ENCODE data around the gene TREML4.

The TREML4 gene

DNA sequence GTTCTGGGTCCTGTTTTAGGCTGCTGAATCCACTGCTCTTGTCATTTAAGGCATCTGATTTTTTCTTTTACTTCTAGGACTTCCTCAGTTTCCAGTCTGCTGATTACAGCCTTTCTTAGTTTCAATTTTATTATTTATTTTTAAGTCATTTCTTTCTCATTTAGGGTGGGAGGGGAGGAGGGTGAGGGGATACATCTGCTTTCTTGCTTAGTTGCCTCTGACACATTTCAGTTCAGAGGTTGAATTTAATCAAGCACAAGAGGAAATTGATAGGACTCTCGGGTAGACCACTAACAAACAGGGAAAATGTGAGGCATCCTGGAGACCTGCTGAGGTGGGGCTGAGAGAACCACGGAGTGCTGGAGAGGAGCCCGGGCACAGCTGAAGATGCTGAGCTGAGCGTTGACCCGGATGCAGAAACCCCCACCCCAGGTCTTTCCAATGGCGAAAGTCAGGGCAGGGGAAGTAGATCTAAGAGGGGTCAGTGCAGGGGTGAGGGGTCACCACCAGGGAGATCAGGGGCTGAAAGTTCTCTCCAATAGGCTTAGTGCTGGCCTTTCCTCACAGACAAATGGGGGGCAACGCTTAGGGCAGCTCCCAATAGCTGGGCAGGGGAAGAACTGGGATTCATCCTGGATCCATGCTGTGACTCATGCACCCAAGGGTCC lies 19.6 kb upstream of the TREML4 start:
- no peak overlapping the region for H3K9ac ChIP-seq (ENCODE audit: low read length)
- H3K4me1 ChIP-seq (ENCODE audit: control insufficient read depth, insufficient read depth, low read length): no peaks in the 10 kb centered on the region
- DNase-seq (ENCODE audit: low read depth): no peak
- peaks cover 17% of the 10 kb centered on the region for H3K9me3 ChIP-seq (ENCODE audit: control insufficient read depth, low read length)
- no peaks in the 10 kb centered on the region for H3K27me3 ChIP-seq (replicated peaks; ENCODE audit: control insufficient read depth, insufficient read depth, low read length)
- no peaks in the 10 kb centered on the region for H3K36me3 ChIP-seq (ENCODE audit: control insufficient read depth, insufficient read depth, low read length, severe bottlenecking)
- no peak overlapping the region for H3K4me3 ChIP-seq (ENCODE audit: low read length)

DNA sequence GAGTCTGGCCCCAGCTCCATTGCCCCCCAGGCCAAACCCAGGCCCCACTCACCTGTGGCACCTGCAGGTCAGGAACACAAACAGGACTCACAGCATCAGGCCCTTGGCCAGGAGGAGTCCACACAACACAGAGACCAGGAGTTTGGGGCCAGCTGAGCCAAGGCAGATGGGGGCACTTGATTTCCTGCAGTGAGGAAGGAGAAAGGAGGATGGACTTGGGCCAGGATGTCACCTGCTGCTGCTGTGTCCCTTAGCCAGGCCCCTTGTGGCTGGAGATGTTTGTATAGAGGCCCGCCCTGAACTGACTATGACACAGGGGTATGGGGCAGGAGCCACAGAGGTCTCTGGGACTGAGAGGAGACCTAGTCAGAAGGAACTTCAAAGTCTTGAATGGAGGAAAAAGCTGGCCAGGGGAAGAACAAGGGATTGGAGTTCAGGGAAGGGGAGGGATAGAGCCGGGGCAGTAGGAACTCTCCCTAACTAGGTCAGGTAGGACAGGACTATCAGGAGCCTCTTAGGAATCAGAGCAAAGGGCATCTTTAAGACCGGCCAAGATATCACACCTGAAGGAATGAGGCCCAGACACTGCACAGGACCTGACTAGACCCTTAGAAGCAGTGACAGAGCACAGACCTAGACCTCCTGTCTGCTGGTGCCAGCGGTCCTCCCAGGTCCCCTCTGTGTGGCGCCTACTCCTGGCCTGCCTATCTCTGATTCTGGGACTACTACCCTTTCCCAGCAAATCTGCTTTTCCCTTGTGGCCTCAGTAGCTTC lies 18.4 kb upstream of the TREML4 start:
- Histone ChIP-seq H3K4me1 (ENCODE audit: control insufficient read depth, insufficient read depth, low read length) (no peaks in the 10 kb centered on the region), H3K9ac (ENCODE audit: low read length) (no peak overlapping the region), H3K4me3 (ENCODE audit: low read length) (no peak overlapping the region), H3K27me3 (replicated peaks; ENCODE audit: control insufficient read depth, insufficient read depth, low read length) (no peaks in the 10 kb centered on the region), H3K9me3 (ENCODE audit: control insufficient read depth, low read length) (peaks cover 27% of the 10 kb centered on the region), H3K36me3 (ENCODE audit: control insufficient read depth, insufficient read depth, low read length, severe bottlenecking) (no peaks in the 10 kb centered on the region)
- no peak for DNase-seq (ENCODE audit: low read depth)

DNA sequence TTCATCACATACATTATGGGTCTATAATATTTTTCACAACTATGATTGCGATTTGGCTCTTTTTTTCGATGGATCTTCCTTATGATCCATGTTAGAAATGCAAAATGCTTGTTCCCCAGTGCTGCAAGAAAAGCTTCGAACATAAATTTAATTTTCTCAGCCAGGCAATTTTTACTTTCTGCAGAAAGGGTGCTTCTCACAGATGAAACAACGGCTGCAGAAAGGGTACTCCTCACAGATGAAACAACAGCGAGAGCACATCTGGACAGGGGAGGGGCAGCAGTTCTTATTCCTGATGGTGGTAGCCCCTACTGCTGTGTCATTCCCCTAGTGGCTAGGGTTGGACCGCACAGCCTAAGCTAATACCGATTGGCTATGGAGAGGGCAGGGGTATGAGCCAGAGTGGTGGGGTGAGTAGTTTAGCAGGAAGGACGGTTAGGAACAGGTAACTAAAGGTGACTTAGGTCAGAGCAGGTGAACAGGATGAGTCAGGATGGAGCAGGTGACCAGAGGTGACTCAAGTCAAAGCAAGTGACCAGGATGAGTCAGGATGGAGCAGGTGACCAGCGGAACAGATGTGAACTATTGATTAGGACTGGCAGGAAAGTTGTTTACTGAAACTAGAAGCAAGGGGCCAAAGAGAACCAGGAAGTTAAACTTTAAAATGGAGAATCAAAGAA lies 13.4 kb upstream of the TREML4 start:
- Histone ChIP-seq H3K36me3 (ENCODE audit: control insufficient read depth, insufficient read depth, low read length, severe bottlenecking) (no peaks in the 10 kb centered on the region), H3K9me3 (ENCODE audit: control insufficient read depth, low read length) (peaks cover 35% of the 10 kb centered on the region), H3K9ac (ENCODE audit: low read length) (no peak overlapping the region), H3K4me3 (ENCODE audit: low read length) (no peak overlapping the region), H3K4me1 (ENCODE audit: control insufficient read depth, insufficient read depth, low read length) (no peaks in the 10 kb centered on the region), H3K27me3 (replicated peaks; ENCODE audit: control insufficient read depth, insufficient read depth, low read length) (no peaks in the 10 kb centered on the region)
- DNase-seq (ENCODE audit: low read depth): no peak

DNA sequence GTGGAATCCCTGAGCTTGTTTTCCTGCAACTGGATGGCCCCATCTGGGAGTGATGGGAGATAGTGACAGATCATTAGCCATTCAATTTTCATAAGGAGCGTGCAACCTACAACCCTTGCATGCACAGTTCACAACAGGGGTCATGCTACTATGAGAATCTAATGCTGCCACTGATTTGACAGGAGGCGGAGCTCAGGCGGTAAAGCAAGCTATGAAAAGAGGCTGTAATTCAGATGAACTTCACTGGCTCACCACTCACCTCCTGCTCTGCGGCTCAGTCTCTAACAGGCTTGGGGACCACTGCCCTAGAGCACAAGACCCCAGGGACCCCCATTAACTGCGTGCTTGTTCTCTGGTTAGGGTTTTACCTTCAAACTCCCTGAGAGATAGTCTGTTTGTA lies 12.4 kb upstream of the TREML4 start:
- Histone ChIP-seq H3K36me3 (ENCODE audit: control insufficient read depth, insufficient read depth, low read length, severe bottlenecking) (no peaks in the 10 kb centered on the region), H3K9ac (ENCODE audit: low read length) (no peak overlapping the region), H3K4me3 (ENCODE audit: low read length) (no peak overlapping the region), H3K4me1 (ENCODE audit: control insufficient read depth, insufficient read depth, low read length) (no peaks in the 10 kb centered on the region), H3K27me3 (replicated peaks; ENCODE audit: control insufficient read depth, insufficient read depth, low read length) (no peaks in the 10 kb centered on the region), H3K9me3 (ENCODE audit: control insufficient read depth, low read length) (peaks cover 46% of the 10 kb centered on the region)
- DNase-seq (ENCODE audit: low read depth): no peak

DNA sequence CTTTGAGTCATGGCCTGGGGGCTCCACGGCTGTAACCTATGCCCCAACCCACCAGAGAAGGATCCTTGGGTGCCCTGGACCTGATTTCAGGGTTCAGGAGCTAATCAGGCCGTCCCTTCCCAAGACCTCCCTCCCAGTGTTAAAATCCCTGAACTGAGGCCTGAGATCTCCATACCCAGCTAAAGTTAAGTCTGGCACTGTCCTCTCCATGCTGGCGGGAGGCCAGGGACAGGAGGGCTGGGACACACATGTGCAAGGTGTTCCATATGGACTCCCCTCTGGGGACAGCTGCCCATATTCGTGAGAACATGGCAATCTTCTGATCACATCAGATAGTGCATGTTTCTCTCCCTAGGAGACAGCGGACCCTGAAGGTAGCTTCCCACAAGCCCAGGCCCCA lies 11.5 kb upstream of the TREML4 start:
- Histone ChIP-seq H3K4me3 (ENCODE audit: low read length) (no peak overlapping the region), H3K36me3 (ENCODE audit: control insufficient read depth, insufficient read depth, low read length, severe bottlenecking) (no peaks in the 10 kb centered on the region), H3K9ac (ENCODE audit: low read length) (no peak overlapping the region), H3K27me3 (replicated peaks; ENCODE audit: control insufficient read depth, insufficient read depth, low read length) (peaks cover 2% of the 10 kb centered on the region), H3K4me1 (ENCODE audit: control insufficient read depth, insufficient read depth, low read length) (no peaks in the 10 kb centered on the region), H3K9me3 (ENCODE audit: control insufficient read depth, low read length) (peaks cover 52% of the 10 kb centered on the region)
- no peak for DNase-seq (ENCODE audit: low read depth)

DNA sequence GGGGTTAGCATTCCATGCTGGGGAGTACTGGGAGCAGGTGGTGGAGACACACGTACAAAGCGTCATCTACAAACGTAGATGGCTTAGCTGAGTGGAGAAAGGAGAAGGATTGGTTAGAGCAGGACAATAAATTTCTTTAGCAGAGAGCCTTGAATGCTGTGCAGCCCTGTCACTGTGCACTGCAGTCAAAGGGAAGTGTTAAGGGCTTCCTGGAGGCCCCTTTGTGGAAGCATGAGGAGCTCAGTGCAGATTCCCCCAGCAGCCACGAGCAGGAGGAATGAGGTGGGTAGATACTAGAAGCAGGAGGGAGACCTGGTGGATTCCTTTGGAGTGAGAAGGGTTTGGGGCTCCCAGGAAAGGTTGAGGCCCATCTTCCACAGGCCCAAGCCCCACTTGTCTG lies 6.1 kb upstream of the TREML4 start:
- Histone ChIP-seq H3K9me3 (ENCODE audit: control insufficient read depth, low read length) (peaks cover 22% of the 10 kb centered on the region), H3K36me3 (ENCODE audit: control insufficient read depth, insufficient read depth, low read length, severe bottlenecking) (no peaks in the 10 kb centered on the region), H3K27me3 (replicated peaks; ENCODE audit: control insufficient read depth, insufficient read depth, low read length) (peaks cover 26% of the 10 kb centered on the region), H3K4me1 (ENCODE audit: control insufficient read depth, insufficient read depth, low read length) (no peaks in the 10 kb centered on the region), H3K4me3 (ENCODE audit: low read length) (no peak overlapping the region), H3K9ac (ENCODE audit: low read length) (no peak overlapping the region)
- DNase-seq (ENCODE audit: low read depth): no peak

DNA sequence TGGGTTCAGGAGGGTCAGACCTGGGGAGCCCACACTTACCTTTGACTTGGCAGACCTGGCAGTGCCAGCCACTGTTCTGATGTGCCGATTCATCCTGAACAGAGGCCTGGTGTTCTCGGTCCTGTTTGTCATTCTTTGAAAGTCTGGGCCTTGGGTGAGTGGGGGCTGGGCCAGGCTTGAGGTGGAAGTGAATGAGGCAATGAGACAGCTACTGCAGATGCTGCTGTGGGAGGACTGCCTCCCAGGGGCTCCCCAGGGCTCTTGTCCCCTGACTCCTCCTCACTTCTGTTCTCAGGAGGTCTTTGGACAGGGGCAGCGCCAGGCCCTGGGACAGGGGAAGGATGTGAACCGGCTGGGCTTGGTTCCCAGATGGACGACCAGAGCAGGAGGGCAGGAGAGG lies 5.6 kb upstream of the TREML4 start:
- Histone ChIP-seq H3K36me3 (ENCODE audit: control insufficient read depth, insufficient read depth, low read length, severe bottlenecking) (no peaks in the 10 kb centered on the region), H3K9ac (ENCODE audit: low read length) (no peak overlapping the region), H3K27me3 (replicated peaks; ENCODE audit: control insufficient read depth, insufficient read depth, low read length) (peaks cover 28% of the 10 kb centered on the region), H3K4me1 (ENCODE audit: control insufficient read depth, insufficient read depth, low read length) (no peaks in the 10 kb centered on the region), H3K9me3 (ENCODE audit: control insufficient read depth, low read length) (peaks cover 22% of the 10 kb centered on the region), H3K4me3 (ENCODE audit: low read length) (no peak overlapping the region)
- DNase-seq (ENCODE audit: low read depth): no peak

DNA sequence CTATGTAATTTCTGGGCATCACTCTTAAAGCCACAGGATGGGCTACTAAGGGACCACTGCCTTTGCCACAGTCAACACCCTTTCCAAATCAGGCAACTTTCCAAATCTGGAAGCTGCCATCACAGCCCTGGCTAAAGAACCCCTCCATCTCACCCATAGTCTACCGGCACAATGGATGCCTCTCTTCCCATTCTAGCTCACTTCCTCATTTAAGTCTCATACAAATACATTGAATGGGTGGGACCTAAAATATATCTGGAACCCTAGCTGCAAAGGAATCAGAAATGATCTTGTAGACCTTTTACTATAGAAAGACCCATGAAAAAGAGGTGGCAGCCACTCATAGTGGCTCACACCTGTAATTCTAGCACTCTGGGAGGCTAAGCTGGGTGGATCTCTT lies 3.3 kb upstream of the TREML4 start:
- Histone ChIP-seq H3K4me1 (ENCODE audit: control insufficient read depth, insufficient read depth, low read length) (no peaks in the 10 kb centered on the region), H3K9me3 (ENCODE audit: control insufficient read depth, low read length) (peaks cover 16% of the 10 kb centered on the region), H3K4me3 (ENCODE audit: low read length) (no peak overlapping the region), H3K36me3 (ENCODE audit: control insufficient read depth, insufficient read depth, low read length, severe bottlenecking) (no peaks in the 10 kb centered on the region), H3K27me3 (replicated peaks; ENCODE audit: control insufficient read depth, insufficient read depth, low read length) (peaks cover 32% of the 10 kb centered on the region), H3K9ac (ENCODE audit: low read length) (no peak overlapping the region)
- no peak for DNase-seq (ENCODE audit: low read depth)

DNA sequence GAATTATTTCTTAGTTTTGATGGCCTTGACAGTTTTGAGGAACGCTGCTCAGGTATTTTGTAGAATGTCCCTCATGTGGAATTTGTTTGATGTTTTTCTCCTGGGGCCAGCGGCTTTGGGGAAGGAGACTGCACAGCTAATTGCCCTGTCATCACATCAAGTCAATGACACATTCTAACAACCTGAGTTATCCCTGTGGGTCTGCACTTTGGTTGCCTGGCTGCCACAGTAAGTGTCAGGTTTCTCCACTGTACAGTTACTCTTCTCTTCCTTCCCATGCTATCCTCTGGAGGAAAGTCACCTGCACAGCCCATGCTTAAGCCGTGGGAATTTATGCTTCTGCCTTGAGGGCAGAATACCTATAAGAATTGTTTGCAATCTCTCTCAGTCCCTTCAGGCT lies 1.4 kb upstream of the TREML4 start:
- no peak for DNase-seq (ENCODE audit: low read depth)
- no peaks in the 10 kb centered on the region for H3K36me3 ChIP-seq (ENCODE audit: control insufficient read depth, insufficient read depth, low read length, severe bottlenecking)
- no peaks in the 10 kb centered on the region for H3K9me3 ChIP-seq (ENCODE audit: control insufficient read depth, low read length)
- H3K4me1 ChIP-seq (ENCODE audit: control insufficient read depth, insufficient read depth, low read length): no peaks in the 10 kb centered on the region
- no peak overlapping the region for H3K4me3 ChIP-seq (ENCODE audit: low read length)
- peaks cover 33% of the 10 kb centered on the region for H3K27me3 ChIP-seq (replicated peaks; ENCODE audit: control insufficient read depth, insufficient read depth, low read length)
- no peak overlapping the region for H3K9ac ChIP-seq (ENCODE audit: low read length)

DNA sequence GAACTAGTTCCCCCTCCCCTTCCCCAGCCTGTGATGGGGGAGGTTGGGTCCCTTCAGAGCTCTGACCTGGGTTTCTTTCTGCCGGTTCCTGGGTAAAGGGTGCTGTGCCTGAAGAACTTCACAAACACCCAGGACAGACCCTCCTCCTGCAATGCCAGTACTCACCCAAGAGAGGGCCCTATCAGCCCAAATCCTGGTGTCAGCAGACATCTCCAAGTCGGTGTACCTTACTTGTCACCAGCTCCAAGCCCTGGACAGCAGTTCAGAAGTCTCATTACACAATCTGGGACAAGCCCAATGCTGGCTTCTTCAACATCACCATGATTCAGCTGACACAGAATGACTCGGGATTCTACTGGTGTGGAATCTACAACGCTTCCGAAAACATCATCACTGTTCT lies 467 bp downstream of the TREML4 start:
- no peaks in the 10 kb centered on the region for H3K36me3 ChIP-seq (ENCODE audit: control insufficient read depth, insufficient read depth, low read length, severe bottlenecking)
- DNase-seq (ENCODE audit: low read depth): peak; percentile 4

DNA sequence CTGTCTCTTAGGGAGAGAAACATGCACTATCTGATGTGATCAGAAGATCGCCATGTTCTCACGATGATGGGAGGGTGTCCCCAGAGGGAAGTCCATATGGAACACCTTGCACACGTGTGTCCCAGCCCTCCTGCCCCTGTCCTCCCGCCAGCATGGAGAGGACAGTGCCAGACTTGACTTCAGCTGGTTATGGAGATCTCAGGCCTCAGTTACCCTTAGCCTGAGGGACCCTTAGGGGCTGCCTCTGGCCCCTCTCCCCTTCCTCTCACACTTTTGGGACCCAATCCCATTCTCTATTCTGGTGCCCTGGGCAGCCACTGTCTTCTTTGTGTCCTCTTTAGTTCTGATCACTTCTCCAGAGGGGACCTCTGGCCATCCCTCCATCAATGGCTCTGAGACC lies 1.6 kb downstream of the TREML4 start:
- no peaks in the 10 kb centered on the region for H3K4me1 ChIP-seq (ENCODE audit: control insufficient read depth, insufficient read depth, low read length)
- no peak overlapping the region for H3K9ac ChIP-seq (ENCODE audit: low read length)
- DNase-seq (ENCODE audit: low read depth): no peak
- H3K4me3 ChIP-seq (ENCODE audit: low read length): no peak overlapping the region
- no peaks in the 10 kb centered on the region for H3K36me3 ChIP-seq (ENCODE audit: control insufficient read depth, insufficient read depth, low read length, severe bottlenecking)
- H3K27me3 ChIP-seq (replicated peaks; ENCODE audit: control insufficient read depth, insufficient read depth, low read length): peaks cover 22% of the 10 kb centered on the region
- H3K9me3 ChIP-seq (ENCODE audit: control insufficient read depth, low read length): no peaks in the 10 kb centered on the region

More for the DNA sequence above, 467 bp downstream of the TREML4 start:
- peaks cover 25% of the 10 kb centered on the region for H3K27me3 ChIP-seq (replicated peaks; ENCODE audit: control insufficient read depth, insufficient read depth, low read length)
- H3K9me3 ChIP-seq (ENCODE audit: control insufficient read depth, low read length): no peaks in the 10 kb centered on the region
- H3K4me1 ChIP-seq (ENCODE audit: control insufficient read depth, insufficient read depth, low read length): no peaks in the 10 kb centered on the region
- no peak overlapping the region for H3K9ac ChIP-seq (ENCODE audit: low read length)
- H3K4me3 ChIP-seq (ENCODE audit: low read length): no peak overlapping the region
